K562 (cell line): ENCODE results near the gene VPS16. TPM values are rescaled to one million over a fixed set of nuclear protein-coding genes. Genes with fewer than 3 reads are reported as not detected.

Source experiments
- CBFA2T2 ChIP-seq: fragments of 450-650 bp; conservative IDR thresholded peaks from 2 replicates; pipeline ENCODE4 v1.6.1; 2017; ENCODE audit warnings: mild to moderate bottlenecking
- EHMT2 ChIP-seq: fragments of 450-650 bp; IDR thresholded peaks from 2 replicates; pipeline ENCODE4 v1.6.1; 2018; ENCODE audit warnings: antibody characterized with exemption
- FOSL1 ChIP-seq: fragments of 200-800 bp; sonication (Bioruptor generic); conservative IDR thresholded peaks from 2 replicates; pipeline ENCODE4 v1.6.1; 2016; ENCODE audit warnings: missing genetic modification characterization, missing compliant biosample characterization
- GABPB1 ChIP-seq: sonication (generic); formaldehyde crosslinking; IDR thresholded peaks from 2 replicates; pipeline ENCODE4 v1.8.0; 2022; ENCODE audit warnings: mild to moderate bottlenecking, missing genetic modification reagents
- GTF2E2 ChIP-seq: fragments of 200-800 bp; sonication (Bioruptor generic); IDR thresholded peaks from 2 replicates; pipeline ENCODE4 v1.6.1; 2016; ENCODE audit warnings: missing genetic modification characterization, missing compliant biosample characterization
- HDAC3 ChIP-seq: fragments of 450-650 bp; IDR thresholded peaks from 2 replicates; pipeline ENCODE4 v1.6.1; 2018; ENCODE audit warnings: borderline replicate concordance, mild to moderate bottlenecking, moderate library complexity; ENCODE audit not compliant: partially characterized antibody
- NCOA4 ChIP-seq: fragments of 450-650 bp; IDR thresholded peaks from 2 replicates; pipeline ENCODE4 v1.6.1; 2018; ENCODE audit warnings: mild to moderate bottlenecking; ENCODE audit not compliant: partially characterized antibody
- TCFL5 ChIP-seq: fragments of 250-450 bp; sonication (Bioruptor Pico); conservative IDR thresholded peaks from 2 replicates; pipeline ENCODE4 v1.6.1; 2021; ENCODE audit warnings: mild to moderate bottlenecking, moderate library complexity, matching md5 sums
- XRCC3 ChIP-seq: fragments of 450-650 bp; IDR thresholded peaks from 2 replicates; pipeline ENCODE4 v1.6.1; 2017; ENCODE audit warnings: mild to moderate bottlenecking, moderate library complexity
- ZFP1 ChIP-seq: fragments of 450-650 bp; formaldehyde crosslinking; IDR thresholded peaks from 2 replicates; pipeline ENCODE4 v1.4.0; 2020; ENCODE audit warnings: mild to moderate bottlenecking, mixed read lengths
- ZFPM2 ChIP-seq: fragments of 250-450 bp; sonication (Bioruptor Pico); IDR thresholded peaks from 2 replicates; pipeline ENCODE4 v1.5.1; 2022; ENCODE audit warnings: mild to moderate bottlenecking
- ZNF124 ChIP-seq: sonication (generic); formaldehyde crosslinking; IDR thresholded peaks from 2 replicates; pipeline ENCODE4 v1.8.1; 2022; ENCODE audit warnings: missing genetic modification reagents
- ZNF232 ChIP-seq: sonication (generic); formaldehyde crosslinking; IDR thresholded peaks from 2 replicates; pipeline ENCODE4 v1.8.0; 2022; ENCODE audit warnings: mild to moderate bottlenecking, missing genetic modification reagents
- ZNF408 ChIP-seq: fragments of 250-450 bp; sonication (Bioruptor Pico); IDR thresholded peaks from 2 replicates; pipeline ENCODE4 v1.4.0; 2020; ENCODE audit warnings: low read depth, mild to moderate bottlenecking, moderate library complexity
- ZNF586 ChIP-seq: fragments of 450-650 bp; formaldehyde crosslinking; conservative IDR thresholded peaks from 2 replicates; pipeline ENCODE4 v1.4.0; 2020; ENCODE audit warnings: mild to moderate bottlenecking, moderate library complexity
- ZNF778 ChIP-seq: fragments of 450-650 bp; formaldehyde crosslinking; IDR thresholded peaks from 2 replicates; pipeline ENCODE4 v1.4.0; 2020; ENCODE audit warnings: mild to moderate bottlenecking, moderate library complexity
- polyA plus RNA-seq, 8 experiments: library from polyadenylated mRNA; depleted of rRNA in 4 of 8; stranded (reverse) in 5 of 8; unstranded in 3 of 8; fragments of >200 nt; fragmentation: Nextera tagmentation in 2 of 8; fragmentation: Illumina TruSeq in 1 of 8; extraction: Ambion mirVana in 2 of 8; extraction: Trizol in 1 of 8; gene quantifications; 2 replicates each; pipeline versions ENCODE4 v1.2.1 to v1.2.3, GENCODE V29; 2011 to 2014; ENCODE audit warnings: inconsistent platforms in 1 of 8, missing spikeins in 1 of 8
- total RNA-seq, 7 experiments: library from RNA; depleted of rRNA in 6 of 7; stranded (reverse); fragments of >200 nt in 6 of 7; fragmentation: Illumina TruSeq in 2 of 7; extraction: Trizol in 2 of 7; gene quantifications; 2 replicates each; pipeline versions ENCODE4 v1.2.1 to v1.2.3, GENCODE V29; 2011 to 2021; ENCODE audit warnings: low replicate concordance in 1 of 7
- TF ChIP-seq, protein P1 (sequence below): fragments of 450-650 bp; IDR thresholded peaks from 2 replicates; pipeline ENCODE4 v1.6.1; 2014; ENCODE audit warnings: low read depth, mild to moderate bottlenecking, moderate library complexity, borderline replicate concordance
- TF ChIP-seq, protein P2 (sequence below): fragments of 450-650 bp; IDR thresholded peaks from 2 replicates; pipeline ENCODE4 v1.6.1; 2018; ENCODE audit warnings: mild to moderate bottlenecking, low read depth; ENCODE audit not compliant: partially characterized antibody
- TF ChIP-seq, protein P3 (sequence below): conservative IDR thresholded peaks from 2 replicates; pipeline ENCODE4 v1.6.1; 2011; ENCODE audit warnings: low read depth, mild to moderate bottlenecking, low read length; ENCODE audit not compliant: control insufficient read depth
- TF ChIP-seq, protein P4 (sequence below), 3 experiments: fragments of 200-800 bp in 1 of 3; fragments of 250-450 bp in 1 of 3; fragments of 450-650 bp in 1 of 3; sonication (Bioruptor Pico) in 1 of 3; sonication (Bioruptor generic) in 1 of 3; formaldehyde crosslinking in 1 of 3; IDR thresholded peaks; 2 replicates each; pipeline versions ENCODE4 v1.6.1 to v1.8.0; 2016 to 2022; ENCODE audit warnings: mild to moderate bottlenecking in 2 of 3, missing genetic modification characterization in 2 of 3, missing compliant biosample characterization in 1 of 3, moderate library complexity in 1 of 3

The VPS16 gene
- total and polyA plus RNA-seq, 9 of the 15 experiments (the other 6 are each of a cell fraction or from before 2014, with no cell fraction given): 6.8 to 24.7 (median 14.0) TPM

DNA sequence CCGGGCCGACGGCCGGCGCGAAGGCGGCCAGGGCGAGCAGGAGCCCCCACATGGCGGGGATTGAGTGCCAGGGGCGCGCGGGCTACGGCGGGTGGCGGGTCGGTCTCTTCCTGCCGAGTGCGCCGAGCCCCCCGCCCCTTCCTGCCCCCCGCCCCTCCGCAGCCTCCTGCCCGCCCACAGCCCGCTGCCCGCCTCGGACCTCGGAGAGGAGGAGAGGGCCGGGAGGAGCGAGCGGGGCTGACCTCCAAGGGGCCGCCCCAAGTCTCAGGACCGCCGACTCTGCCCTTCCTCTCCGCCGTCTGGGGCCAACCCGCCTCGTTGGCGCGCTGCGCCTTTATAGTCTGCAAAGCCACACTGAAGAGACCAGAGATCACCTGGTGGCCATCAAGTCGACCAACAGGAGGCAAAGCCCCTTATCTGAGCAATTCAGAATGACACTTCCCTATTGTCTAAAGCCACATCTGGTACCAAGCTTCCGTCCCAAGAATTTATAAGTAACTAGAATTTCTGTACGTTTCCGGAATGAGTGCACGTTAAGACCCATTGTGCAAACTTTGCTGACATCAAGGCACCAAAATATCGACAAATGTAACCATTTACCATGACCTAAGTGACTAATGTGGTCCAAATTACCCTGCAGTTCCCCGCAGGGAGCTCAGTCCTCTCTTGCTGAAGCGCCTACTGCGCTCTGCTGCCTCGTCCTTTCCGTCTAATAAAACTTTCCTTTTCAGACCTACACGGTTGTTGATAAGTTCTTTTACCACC lies 39.8 kb upstream of the VPS16 start, which contains the start of gene CPXM1 (continued):
- TF ChIP-seq, protein P1, sequence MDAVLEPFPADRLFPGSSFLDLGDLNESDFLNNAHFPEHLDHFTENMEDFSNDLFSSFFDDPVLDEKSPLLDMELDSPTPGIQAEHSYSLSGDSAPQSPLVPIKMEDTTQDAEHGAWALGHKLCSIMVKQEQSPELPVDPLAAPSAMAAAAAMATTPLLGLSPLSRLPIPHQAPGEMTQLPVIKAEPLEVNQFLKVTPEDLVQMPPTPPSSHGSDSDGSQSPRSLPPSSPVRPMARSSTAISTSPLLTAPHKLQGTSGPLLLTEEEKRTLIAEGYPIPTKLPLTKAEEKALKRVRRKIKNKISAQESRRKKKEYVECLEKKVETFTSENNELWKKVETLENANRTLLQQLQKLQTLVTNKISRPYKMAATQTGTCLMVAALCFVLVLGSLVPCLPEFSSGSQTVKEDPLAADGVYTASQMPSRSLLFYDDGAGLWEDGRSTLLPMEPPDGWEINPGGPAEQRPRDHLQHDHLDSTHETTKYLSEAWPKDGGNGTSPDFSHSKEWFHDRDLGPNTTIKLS: no peak
- no peak for TF ChIP-seq ZNF408 (CRISPR knock-in tag)
- no peak for TF ChIP-seq ZFP1 (CRISPR knock-in tag)
- no peak for TF ChIP-seq EHMT2
- no peak for TF ChIP-seq ZFPM2 (CRISPR knock-in tag)
- TF ChIP-seq HDAC3: no peak
- TF ChIP-seq GABPB1 (CRISPR knock-in tag): peak; percentile 65
- TF ChIP-seq, protein P2, sequence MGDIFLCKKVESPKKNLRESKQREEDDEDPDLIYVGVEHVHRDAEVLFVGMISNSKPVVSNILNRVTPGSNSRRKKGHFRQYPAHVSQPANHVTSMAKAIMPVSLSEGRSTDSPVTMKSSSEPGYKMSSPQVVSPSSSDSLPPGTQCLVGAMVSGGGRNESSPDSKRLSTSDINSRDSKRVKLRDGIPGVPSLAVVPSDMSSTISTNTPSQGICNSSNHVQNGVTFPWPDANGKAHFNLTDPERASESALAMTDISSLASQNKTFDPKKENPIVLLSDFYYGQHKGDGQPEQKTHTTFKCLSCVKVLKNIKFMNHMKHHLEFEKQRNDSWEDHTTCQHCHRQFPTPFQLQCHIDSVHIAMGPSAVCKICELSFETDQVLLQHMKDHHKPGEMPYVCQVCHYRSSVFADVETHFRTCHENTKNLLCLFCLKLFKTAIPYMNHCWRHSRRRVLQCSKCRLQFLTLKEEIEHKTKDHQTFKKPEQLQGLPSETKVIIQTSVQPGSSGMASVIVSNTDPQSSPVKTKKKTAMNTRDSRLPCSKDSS: no peak
- TF ChIP-seq, protein P3, sequence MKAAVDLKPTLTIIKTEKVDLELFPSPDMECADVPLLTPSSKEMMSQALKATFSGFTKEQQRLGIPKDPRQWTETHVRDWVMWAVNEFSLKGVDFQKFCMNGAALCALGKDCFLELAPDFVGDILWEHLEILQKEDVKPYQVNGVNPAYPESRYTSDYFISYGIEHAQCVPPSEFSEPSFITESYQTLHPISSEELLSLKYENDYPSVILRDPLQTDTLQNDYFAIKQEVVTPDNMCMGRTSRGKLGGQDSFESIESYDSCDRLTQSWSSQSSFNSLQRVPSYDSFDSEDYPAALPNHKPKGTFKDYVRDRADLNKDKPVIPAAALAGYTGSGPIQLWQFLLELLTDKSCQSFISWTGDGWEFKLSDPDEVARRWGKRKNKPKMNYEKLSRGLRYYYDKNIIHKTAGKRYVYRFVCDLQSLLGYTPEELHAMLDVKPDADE: no peak
- TF ChIP-seq TCFL5 (CRISPR knock-in tag): no peak
- no peak for TF ChIP-seq ZNF124 (CRISPR knock-in tag)
- TF ChIP-seq XRCC3: no peak
- TF ChIP-seq CBFA2T2: peak; percentile 87
- peak; percentile 34; the same call in 1 of the 2 replicates for TF ChIP-seq FOSL1 (tag)
- no peak for TF ChIP-seq ZNF586 (CRISPR knock-in tag)
- TF ChIP-seq, protein P4, sequence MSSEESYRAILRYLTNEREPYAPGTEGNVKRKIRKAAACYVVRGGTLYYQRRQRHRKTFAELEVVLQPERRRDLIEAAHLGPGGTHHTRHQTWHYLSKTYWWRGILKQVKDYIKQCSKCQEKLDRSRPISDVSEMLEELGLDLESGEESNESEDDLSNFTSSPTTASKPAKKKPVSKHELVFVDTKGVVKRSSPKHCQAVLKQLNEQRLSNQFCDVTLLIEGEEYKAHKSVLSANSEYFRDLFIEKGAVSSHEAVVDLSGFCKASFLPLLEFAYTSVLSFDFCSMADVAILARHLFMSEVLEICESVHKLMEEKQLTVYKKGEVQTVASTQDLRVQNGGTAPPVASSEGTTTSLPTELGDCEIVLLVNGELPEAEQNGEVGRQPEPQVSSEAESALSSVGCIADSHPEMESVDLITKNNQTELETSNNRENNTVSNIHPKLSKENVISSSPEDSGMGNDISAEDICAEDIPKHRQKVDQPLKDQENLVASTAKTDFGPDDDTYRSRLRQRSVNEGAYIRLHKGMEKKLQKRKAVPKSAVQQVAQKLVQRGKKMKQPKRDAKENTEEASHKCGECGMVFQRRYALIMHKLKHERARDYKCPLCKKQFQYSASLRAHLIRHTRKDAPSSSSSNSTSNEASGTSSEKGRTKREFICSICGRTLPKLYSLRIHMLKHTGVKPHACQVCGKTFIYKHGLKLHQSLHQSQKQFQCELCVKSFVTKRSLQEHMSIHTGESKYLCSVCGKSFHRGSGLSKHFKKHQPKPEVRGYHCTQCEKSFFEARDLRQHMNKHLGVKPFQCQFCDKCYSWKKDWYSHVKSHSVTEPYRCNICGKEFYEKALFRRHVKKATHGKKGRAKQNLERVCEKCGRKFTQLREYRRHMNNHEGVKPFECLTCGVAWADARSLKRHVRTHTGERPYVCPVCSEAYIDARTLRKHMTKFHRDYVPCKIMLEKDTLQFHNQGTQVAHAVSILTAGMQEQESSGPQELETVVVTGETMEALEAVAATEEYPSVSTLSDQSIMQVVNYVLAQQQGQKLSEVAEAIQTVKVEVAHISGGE (CRISPR knock-in tag; IDR thresholded peaks at IDR 0.05): no peak
- TF ChIP-seq ZNF778 (CRISPR knock-in tag): no peak
- TF ChIP-seq GTF2E2 (tag): no peak
- TF ChIP-seq NCOA4: no peak
- TF ChIP-seq ZNF232: no peak
